OCI-LY7 (cell line): ENCODE results near the gene NOTCH3. TPM values are rescaled to one million over a fixed set of nuclear protein-coding genes. Genes with fewer than 3 reads are reported as not detected.

Experiments
- BruUV-seq: library from RNA; stranded (reverse); fragments of 400-500 nt; replicated peaks from 2 replicates; lab custom pipeline; 2021; lab: Mats Ljungman, UMichigan
- CTCF ChIA-PET: fragments of 300-600 bp; sonication (Branson Sonifier 250); formaldehyde crosslinking; loops from one replicate; lab custom pipeline; 2022; ENCODE audit warnings: antibody characterized with exemption; ENCODE audit not compliant: unreplicated experiment; lab: Charles Lee
- POLR2A ChIA-PET: fragments of 300-600 bp; sonication (Branson Sonifier 250); formaldehyde crosslinking; loops from one replicate; lab custom pipeline; 2022; ENCODE audit warnings: antibody characterized with exemption; lab: Charles Lee
- DNase-seq: peaks from one replicate; pipeline ENCODE4 v3.0.0-alpha.2; 2015; ENCODE audit warnings: low spot score
- H2AFZ ChIP-seq: fragments of 200-600 bp; sonication (generic), shearing (Covaris generic); 2 replicates; pipeline ENCODE4 v1.6.1; 2014; ENCODE audit warnings: mild to moderate bottlenecking, antibody characterized with exemption, low read length, moderate library complexity
- H3K27ac ChIP-seq: fragments of 200-600 bp; sonication (generic); 2 replicates; pipeline ENCODE4 v1.5.1; 2014; ENCODE audit warnings: mixed run types, low read depth, mild to moderate bottlenecking, moderate library complexity, low read length, inconsistent platforms; ENCODE audit not compliant: poor library complexity, severe bottlenecking
- H3K36me3 ChIP-seq: fragments of 200-600 bp; sonication (generic); 2 replicates; pipeline ENCODE4 v1.6.1; 2014; ENCODE audit warnings: mild to moderate bottlenecking, antibody characterized with exemption, low read length, moderate library complexity, mixed read lengths; ENCODE audit not compliant: insufficient read depth
- H3K4me1 ChIP-seq: fragments of 200-600 bp; sonication (generic); 2 replicates; pipeline ENCODE4 v1.5.1; 2014; ENCODE audit warnings: mild to moderate bottlenecking, low read length; ENCODE audit not compliant: insufficient read depth, poor library complexity, severe bottlenecking
- H3K4me2 ChIP-seq: fragments of 200-600 bp; sonication (generic); 2 replicates; pipeline ENCODE4 v1.6.1; 2014; ENCODE audit warnings: mild to moderate bottlenecking, low read length
- H3K4me3 ChIP-seq: fragments of 200-600 bp; sonication (generic); 2 replicates; pipeline ENCODE4 v1.5.1; 2014; ENCODE audit warnings: mild to moderate bottlenecking, low read depth, low read length; ENCODE audit not compliant: poor library complexity, severe bottlenecking
- H3K79me2 ChIP-seq: fragments of 200-600 bp; sonication (generic); 2 replicates; pipeline ENCODE4 v1.6.1; 2016; ENCODE audit warnings: low read depth, mild to moderate bottlenecking, low read length, moderate library complexity, mixed read lengths; ENCODE audit not compliant: insufficient read depth
- H3K9me2 ChIP-seq: fragments of 200-600 bp; sonication (generic); 2 replicates; pipeline ENCODE4 v1.6.1; 2016; ENCODE audit warnings: mild to moderate bottlenecking, low read length, mixed read lengths; ENCODE audit not compliant: insufficient read depth
- H3K9me3 ChIP-seq: fragments of 200-600 bp; sonication (generic); 2 replicates; pipeline ENCODE4 v1.6.1; 2014; ENCODE audit warnings: mild to moderate bottlenecking, mixed run types, low read length, mixed read lengths
- H4K20me1 ChIP-seq: fragments of 200-600 bp; sonication (generic); 2 replicates; pipeline ENCODE4 v1.6.1; 2014; ENCODE audit warnings: mild to moderate bottlenecking, antibody characterized with exemption, low read length, moderate library complexity, mixed read lengths; ENCODE audit not compliant: insufficient read depth
- EZH2phosphoT487 ChIP-seq: fragments of 200-600 bp; sonication (generic); IDR thresholded peaks from 2 replicates; pipeline ENCODE4 v1.6.1; 2018; ENCODE audit warnings: low read depth, borderline replicate concordance, mild to moderate bottlenecking, mixed run types, antibody characterized with exemption, low read length, moderate library complexity, mixed read lengths
- intact Hi-C: fragments of 100-400 bp; cut with micrococcal nuclease; formaldehyde crosslinking; loops from one replicate; pipeline ENCODE4 v1.10.0; 2022; ENCODE audit not compliant: unreplicated experiment
- total RNA-seq, 2 experiments: library from RNA; depleted of rRNA in 1 of 2; stranded (reverse); fragments of >200 nt in 1 of 2; shearing (Covaris generic) in 1 of 2; gene quantifications; 2 replicates each; pipeline ENCODE4 v1.2.3, GENCODE V29; 2014 to 2022
- TF ChIP-seq, protein P1 (sequence below): fragments of 200-600 bp; sonication (generic); conservative IDR thresholded peaks from 2 replicates; pipeline ENCODE4 v1.5.1; 2014; ENCODE audit warnings: mild to moderate bottlenecking, antibody characterized with exemption, low read length, moderate library complexity, mixed read lengths

Gene NOTCH3
- total RNA-seq, 2 experiments from 2014 or later = 0.25 TPM; not detected in 1

DNA sequence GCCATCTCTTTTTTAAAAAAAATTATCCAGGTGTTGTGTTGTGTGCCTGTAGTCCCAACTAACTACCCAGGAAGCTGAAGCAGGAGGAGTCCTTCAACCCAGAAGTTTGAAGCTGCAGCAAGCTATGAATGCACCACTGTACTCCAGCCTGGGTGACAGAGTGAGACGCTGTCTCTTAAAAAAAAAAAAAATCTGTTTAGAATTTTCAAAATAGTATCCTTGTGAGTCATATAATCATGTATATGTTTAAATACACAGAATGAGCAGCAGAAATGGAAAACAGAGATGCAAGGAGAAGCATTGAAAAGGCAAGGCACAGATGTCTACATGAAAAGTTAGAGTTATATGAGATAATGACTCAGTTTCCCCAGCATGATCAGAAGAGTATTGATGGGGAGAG, 62.4 kb downstream of the NOTCH3 start:
- Histone ChIP-seq H3K9me3 (peaks cover 4% of the 10 kb centered on the region; the same call in 1 of the 2 replicates), H3K27ac (no peak overlapping the region), H3K36me3 (no peaks in the 10 kb centered on the region), H3K4me2 (no peak overlapping the region), H3K4me3 (no peak overlapping the region), H3K4me1 (no peaks in the 10 kb centered on the region), H3K9me2 (no peaks in the 10 kb centered on the region), H4K20me1 (no peaks in the 10 kb centered on the region), H3K79me2 (no peaks in the 10 kb centered on the region), H2AFZ (no peak overlapping the region)
- ChIA-PET POLR2A (no interaction called here), CTCF (no interaction called here)
- intact Hi-C loops = no loop called here
- no peak for DNase-seq
- no peak for TF ChIP-seq EZH2phosphoT487
- TF ChIP-seq, protein P1, sequence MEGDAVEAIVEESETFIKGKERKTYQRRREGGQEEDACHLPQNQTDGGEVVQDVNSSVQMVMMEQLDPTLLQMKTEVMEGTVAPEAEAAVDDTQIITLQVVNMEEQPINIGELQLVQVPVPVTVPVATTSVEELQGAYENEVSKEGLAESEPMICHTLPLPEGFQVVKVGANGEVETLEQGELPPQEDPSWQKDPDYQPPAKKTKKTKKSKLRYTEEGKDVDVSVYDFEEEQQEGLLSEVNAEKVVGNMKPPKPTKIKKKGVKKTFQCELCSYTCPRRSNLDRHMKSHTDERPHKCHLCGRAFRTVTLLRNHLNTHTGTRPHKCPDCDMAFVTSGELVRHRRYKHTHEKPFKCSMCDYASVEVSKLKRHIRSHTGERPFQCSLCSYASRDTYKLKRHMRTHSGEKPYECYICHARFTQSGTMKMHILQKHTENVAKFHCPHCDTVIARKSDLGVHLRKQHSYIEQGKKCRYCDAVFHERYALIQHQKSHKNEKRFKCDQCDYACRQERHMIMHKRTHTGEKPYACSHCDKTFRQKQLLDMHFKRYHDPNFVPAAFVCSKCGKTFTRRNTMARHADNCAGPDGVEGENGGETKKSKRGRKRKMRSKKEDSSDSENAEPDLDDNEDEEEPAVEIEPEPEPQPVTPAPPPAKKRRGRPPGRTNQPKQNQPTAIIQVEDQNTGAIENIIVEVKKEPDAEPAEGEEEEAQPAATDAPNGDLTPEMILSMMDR = no peak
- no TSS peak for BruUV-seq

DNA sequence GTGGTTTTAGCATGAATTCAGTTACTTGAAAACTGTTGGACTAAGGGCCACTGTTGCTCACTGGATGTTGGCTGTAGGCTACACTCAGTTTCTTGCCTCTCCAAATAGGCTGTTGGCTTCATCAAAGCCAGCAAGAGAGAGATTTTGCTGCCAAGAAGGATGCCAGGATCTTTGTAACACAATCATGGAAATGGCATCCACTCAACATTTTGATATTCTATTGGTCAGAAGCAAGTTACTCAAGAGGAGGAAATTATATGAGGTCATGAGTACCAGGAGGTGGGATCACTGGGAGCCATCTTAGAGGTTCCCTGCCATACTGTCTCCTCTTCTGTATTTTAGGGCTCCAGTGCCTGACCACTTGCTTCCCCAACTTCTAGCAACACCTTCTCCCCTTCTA, 63.0 kb downstream of the NOTCH3 start:
- Histone ChIP-seq H3K9me2 (no peaks in the 10 kb centered on the region), H3K4me2 (no peak overlapping the region), H4K20me1 (no peaks in the 10 kb centered on the region), H3K36me3 (no peaks in the 10 kb centered on the region), H3K4me1 (no peaks in the 10 kb centered on the region), H2AFZ (no peak overlapping the region), H3K4me3 (no peak overlapping the region), H3K27ac (no peak overlapping the region), H3K79me2 (no peaks in the 10 kb centered on the region), H3K9me3 (peaks cover 4% of the 10 kb centered on the region; the same call in 1 of the 2 replicates)
- DNase-seq = no peak
- POLR2A ChIA-PET = no interaction called here
- intact Hi-C loops = no loop called here
- CTCF ChIA-PET = no interaction called here
- TF ChIP-seq EZH2phosphoT487 = no peak
- TF ChIP-seq, protein P1 = no peak
- no TSS peak for BruUV-seq

DNA sequence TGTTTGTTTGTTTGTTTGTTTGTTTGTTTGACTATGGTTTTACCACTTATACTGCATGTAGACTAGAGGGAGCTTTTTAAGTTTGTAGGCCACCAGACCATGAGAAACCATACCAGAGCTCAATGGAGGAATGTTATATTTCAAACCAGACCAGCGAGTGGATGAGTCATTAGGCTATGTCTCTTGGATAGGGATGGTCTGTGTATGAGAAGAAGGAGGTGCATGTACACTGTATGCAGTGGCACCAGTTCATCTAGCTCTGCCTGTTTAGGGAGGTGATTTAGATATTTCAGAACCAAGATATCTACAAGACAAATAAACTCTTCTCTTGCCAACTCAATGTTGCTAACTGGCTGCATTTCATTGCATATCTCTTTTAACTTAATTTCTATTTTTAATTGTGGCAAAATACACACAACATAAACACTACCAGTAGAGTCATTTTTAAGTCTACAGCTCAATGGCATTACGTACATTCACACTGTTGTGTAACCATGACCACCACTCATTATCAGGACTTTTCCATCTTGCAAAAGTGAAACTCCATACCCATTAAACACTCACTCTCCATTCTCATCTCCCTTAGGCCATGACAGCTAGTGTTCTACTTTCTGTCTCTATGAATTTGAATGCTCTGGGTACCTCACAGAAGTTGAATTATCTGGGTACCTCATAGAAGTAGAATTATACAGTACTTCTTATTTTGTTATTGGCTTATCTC, 64.4 kb downstream of the NOTCH3 start:
- Histone ChIP-seq H3K79me2 (no peaks in the 10 kb centered on the region), H3K4me1 (no peaks in the 10 kb centered on the region), H3K4me2 (no peak overlapping the region), H3K4me3 (no peak overlapping the region), H3K9me3 (peaks cover 4% of the 10 kb centered on the region; the same call in 1 of the 2 replicates), H3K36me3 (no peaks in the 10 kb centered on the region), H3K27ac (no peak overlapping the region), H3K9me2 (no peaks in the 10 kb centered on the region), H2AFZ (no peak overlapping the region), H4K20me1 (no peaks in the 10 kb centered on the region)
- BruUV-seq = no TSS peak
- CTCF ChIA-PET = no interaction called here
- TF ChIP-seq, protein P1 = no peak
- POLR2A ChIA-PET = no interaction called here
- no peak for DNase-seq
- intact Hi-C loops = no loop called here
